GM19324 (cell line): ENCODE data around the gene TNRC6B.
"Not testable (repeated sequence)": the region's sequence is repeated elsewhere in the genome, so short reads cannot be mapped to it uniquely, and the experiment has no call there.

Experiments used
- ATAC-seq: cut with Tn5 transposase; IDR thresholded peaks from one replicate; pipeline ENCODE4 v1.9.1; 2021; ENCODE audit warnings: mild to moderate bottlenecking, moderate library complexity; ENCODE audit not compliant: unreplicated experiment, low FRiP score

Gene TNRC6B

GRCh38 chr22:40177738-40178416 lies at the start of gene TNRC6B:
TSS of gene TNRC6B (plus strand) at chr22:40177925. CDS start at chr22:40178136, 211 bp downstream.
- ATAC-seq = peak; percentile 83

- no peak for ATAC-seq
Measured at GRCh38 chr22:40128989-40129388, 48.7 kb upstream of the TNRC6B start.

GRCh38 chr22:40137132-40137531 lies 40.6 kb upstream of the TNRC6B start:
- ATAC-seq = no peak

GRCh38 chr22:40138866-40139265 lies 38.9 kb upstream of the TNRC6B start:
- no peak for ATAC-seq

- no peak for ATAC-seq
Measured at GRCh38 chr22:40147388-40148176, 30.1 kb upstream of the TNRC6B start.

- ATAC-seq = no peak
Measured at GRCh38 chr22:40153192-40153591, 24.5 kb upstream of the TNRC6B start.

GRCh38 chr22:40153705-40154104 lies 24.0 kb upstream of the TNRC6B start:
- ATAC-seq = no peak

- ATAC-seq = no peak
Measured at GRCh38 chr22:40156001-40156516, 21.7 kb upstream of the TNRC6B start.

GRCh38 chr22:40156682-40157081 lies 21.0 kb upstream of the TNRC6B start:
- ATAC-seq = not testable (repeated sequence)

GRCh38 chr22:40157330-40157945 lies 20.3 kb upstream of the TNRC6B start:
- no peak for ATAC-seq

GRCh38 chr22:40161194-40161593 lies 16.5 kb upstream of the TNRC6B start:
- no peak for ATAC-seq

GRCh38 chr22:40165537-40165936 lies 12.2 kb upstream of the TNRC6B start:
- ATAC-seq = not testable (repeated sequence)

GRCh38 chr22:40175611-40176244 lies 2.0 kb upstream of the TNRC6B start:
- ATAC-seq = no peak

GRCh38 chr22:40176921-40177737 lies 596 bp upstream of the TNRC6B start:
- ATAC-seq = no peak

- no peak for ATAC-seq
Measured at GRCh38 chr22:40178417-40179409, 988 bp downstream of the TNRC6B start.

- ATAC-seq = no peak
Measured at GRCh38 chr22:40179526-40179925, 1.8 kb downstream of the TNRC6B start.

- ATAC-seq = no peak
Measured at GRCh38 chr22:40180403-40180802, 2.7 kb downstream of the TNRC6B start.

- ATAC-seq = no peak
Measured at GRCh38 chr22:40181323-40181722, 3.6 kb downstream of the TNRC6B start.
